Activated CD4-positive, alpha-beta T cell treated with anti-CD3 and anti-CD28 coated beads, Interleukin-2, amount 50 U/mL, for 4 hours (primary cell): ENCODE results near the gene AUTS2.

Experiments used
- DNase-seq, 2 experiments: peaks; one replicate each; pipeline ENCODE4 v3.0.0-alpha.2; 2020

The AUTS2 gene

GRCh38 chr7:69871213-69871885, 273.1 kb downstream of the AUTS2 start:
- no peak for DNase-seq

- no peak for DNase-seq
Measured at GRCh38 chr7:69871886-69872569, 273.8 kb downstream of the AUTS2 start.

GRCh38 chr7:69873512-69873911, 275.2 kb downstream of the AUTS2 start:
- DNase-seq = no peak

GRCh38 chr7:69878015-69878414, 279.7 kb downstream of the AUTS2 start:
- no peak for DNase-seq

- DNase-seq = no peak
Measured at GRCh38 chr7:69878591-69878990, 280.3 kb downstream of the AUTS2 start.

- no peak for DNase-seq
Measured at GRCh38 chr7:69879989-69880388, 281.7 kb downstream of the AUTS2 start.

- no peak for DNase-seq
Measured at GRCh38 chr7:69880840-69881239, 282.6 kb downstream of the AUTS2 start.

GRCh38 chr7:69882269-69882668, 284.0 kb downstream of the AUTS2 start:
- no peak for DNase-seq

GRCh38 chr7:69883399-69883891, 285.2 kb downstream of the AUTS2 start:
- no peak for DNase-seq

GRCh38 chr7:69885431-69885830, 287.2 kb downstream of the AUTS2 start:
- DNase-seq = no peak

- no peak for DNase-seq
Measured at GRCh38 chr7:69889338-69889975, 291.2 kb downstream of the AUTS2 start.

- no peak for DNase-seq
Measured at GRCh38 chr7:69889976-69890351, 291.7 kb downstream of the AUTS2 start.

GRCh38 chr7:69892790-69893189, 294.5 kb downstream of the AUTS2 start:
- no peak for DNase-seq

GRCh38 chr7:69893906-69894305, 295.6 kb downstream of the AUTS2 start:
- no peak for DNase-seq

GRCh38 chr7:69895446-69895845, 297.2 kb downstream of the AUTS2 start:
- no peak for DNase-seq

- no peak for DNase-seq
Measured at GRCh38 chr7:69896121-69896520, 297.8 kb downstream of the AUTS2 start.

GRCh38 chr7:69898189-69898588, 299.9 kb downstream of the AUTS2 start:
- DNase-seq = no peak

GRCh38 chr7:69903410-69903809, 305.1 kb downstream of the AUTS2 start:
- no peak for DNase-seq

GRCh38 chr7:69906283-69906995, 308.2 kb downstream of the AUTS2 start:
- no peak for DNase-seq

- no peak for DNase-seq
Measured at GRCh38 chr7:69907720-69908119, 309.4 kb downstream of the AUTS2 start.

GRCh38 chr7:69908454-69908853, 310.2 kb downstream of the AUTS2 start:
- DNase-seq = no peak

- DNase-seq = no peak
Measured at GRCh38 chr7:69910150-69910549, 311.9 kb downstream of the AUTS2 start.

- DNase-seq = no peak
Measured at GRCh38 chr7:69911337-69911736, 313.1 kb downstream of the AUTS2 start.
